Lung (tissue), 12 donors: ENCODE results near the gene USP31. TPM values are rescaled to one million over a fixed set of nuclear protein-coding genes. Genes with fewer than 3 reads are reported as not detected.

Experiments
- ATAC-seq: fragments of 200-7000 bp; cut with Tn5 transposase; one replicate; pipeline ENCODE4 v1.9.1; 2020; ENCODE audit warnings: moderate number of reproducible peaks; ENCODE audit not compliant: insufficient read depth, low FRiP score
- DNase-seq, 3 donors: peaks; one replicate each; pipeline ENCODE4 v3.0.0-alpha.2; 2013 to 2017
- H3K27ac ChIP-seq, 2 donors: one replicate each; pipeline ENCODE4 v1.5.1; 2013; ENCODE audit warnings: mild to moderate bottlenecking in 2 of 2, moderate library complexity in 2 of 2, control low read depth in 1 of 2, inconsistent platforms in 1 of 2, low read depth in 1 of 2, low read length in 1 of 2
- H3K27me3 ChIP-seq, 3 donors: one replicate each; pipeline ENCODE4 v1.5.1; 2013; ENCODE audit warnings: low read length in 2 of 3; ENCODE audit not compliant: control insufficient read depth in 3 of 3, insufficient read depth in 3 of 3
- H3K36me3 ChIP-seq, 4 donors: one replicate each; pipeline ENCODE4 v1.5.1; 2013; ENCODE audit warnings: low read length in 4 of 4, mild to moderate bottlenecking in 1 of 4, moderate library complexity in 1 of 4; ENCODE audit not compliant: control insufficient read depth in 4 of 4, insufficient read depth in 4 of 4
- H3K4me1 ChIP-seq, 5 donors: one replicate each; pipeline ENCODE4 v1.5.1; 2013; ENCODE audit warnings: low read length in 5 of 5, mild to moderate bottlenecking in 2 of 5, moderate library complexity in 1 of 5; ENCODE audit not compliant: control insufficient read depth in 5 of 5, insufficient read depth in 5 of 5
- H3K4me3 ChIP-seq: one replicate; pipeline ENCODE4 v1.5.1; 2013; ENCODE audit warnings: mild to moderate bottlenecking, control low read depth, moderate library complexity
- H3K9ac ChIP-seq, 2 donors: one replicate each; pipeline ENCODE4 v1.5.1; 2013; ENCODE audit warnings: low read length in 2 of 2, control low read depth in 1 of 2; ENCODE audit not compliant: insufficient read depth in 1 of 2
- H3K9me3 ChIP-seq, 4 donors: one replicate each; pipeline ENCODE4 v1.5.1; 2013; ENCODE audit warnings: low read length in 3 of 4, mild to moderate bottlenecking in 1 of 4, moderate library complexity in 1 of 4; ENCODE audit not compliant: control insufficient read depth in 4 of 4, insufficient read depth in 3 of 4
- CTCF ChIP-seq: IDR thresholded peaks from 2 replicates; pipeline ENCODE4 v1.5.1; 2012; ENCODE audit warnings: mild to moderate bottlenecking; ENCODE audit errors: control extremely low read depth, extremely low read depth
- WGBS, 2 donors: extraction: QIAGEN DNeasy Blood & Tissue Kit; methylation state at CpG; one replicate each; pipeline ENCODE4 v1.1.7; 2013; 5-methylcytosine and 5-hydroxymethylcytosine counted together
- polyA plus RNA-seq, 2 donors: library from polyadenylated mRNA; stranded (reverse); fragments of 200-250 nt; gene quantifications; one replicate each; pipeline ENCODE4 v1.2.1, GENCODE V29; 2013
- total RNA-seq, 2 donors: library from RNA; depleted of rRNA in 1 of 2; stranded (reverse); fragments of >200 nt in 1 of 2; gene quantifications; one replicate each; pipeline ENCODE4 v1.2.1, GENCODE V29; 2014 to 2021
- donor health status: control.
- donor health status: control.
- donor health status: Bipolar disorder and iron deficiency.
- donor health status: healthy.
- donor health status: DM: yes; HTN: yes; CAD: no.

USP31 gene
- total and polyA plus RNA-seq, 4 donors = 3.4 to 26.3 (median 10.0) TPM

GRCh38 chr16:23085949-23086348, 63.3 kb downstream of the USP31 start:
- Histone ChIP-seq H3K36me3 (peaks cover 0 to 26% (median 6%) of the 10 kb centered on the region in 4 donors), H3K27ac (no peak overlapping the region), H3K9ac (no peak overlapping the region), H3K9me3 (no peaks in the 10 kb centered on the region), H3K4me3 (no peak overlapping the region), H3K27me3 (no peaks in the 10 kb centered on the region), H3K4me1 (peaks cover 0 to 6% (median 0%) of the 10 kb centered on the region in 5 donors)
- ATAC-seq (no peak), DNase-seq (no peak)
- no peak for TF ChIP-seq CTCF
- 73 to 83% methylated on average over 3 of the region's 3 CpGs for WGBS, 2 donors

GRCh38 chr16:23082161-23082788, 67.0 kb downstream of the USP31 start:
- H3K9ac ChIP-seq = no peak overlapping the region
- ATAC-seq (no peak), DNase-seq (no peak)
- H3K4me1 ChIP-seq = peaks cover 0 to 7% (median 0%) of the 10 kb centered on the region in 5 donors
- H3K27ac ChIP-seq = no peak overlapping the region
- 90 to 93% methylated on average over 9 of the region's 9 CpGs for WGBS, 2 donors
- TF ChIP-seq CTCF = no peak
- no peaks in the 10 kb centered on the region for H3K27me3 ChIP-seq
- H3K9me3 ChIP-seq = peaks cover 0 to 3% (median 0%) of the 10 kb centered on the region in 4 donors
- peaks cover 4 to 24% (median 8%) of the 10 kb centered on the region in 4 donors for H3K36me3 ChIP-seq
- no peak overlapping the region for H3K4me3 ChIP-seq

GRCh38 chr16:23081675-23082119, 67.6 kb downstream of the USP31 start:
- DNase-seq = no peak
- peaks cover 4 to 24% (median 7%) of the 10 kb centered on the region in 4 donors for H3K36me3 ChIP-seq

More at GRCh38 chr16:23081675-23082119, 67.6 kb downstream of the USP31 start:
- H3K27ac ChIP-seq = peak overlapping the region in 1 of 2 donors; percentile 28
- no peaks in the 10 kb centered on the region for H3K27me3 ChIP-seq
- 83 to 84% methylated on average over 6 of the region's 6 CpGs for WGBS, 2 donors
- H3K9ac ChIP-seq = no peak overlapping the region
- H3K9me3 ChIP-seq = peaks cover 0 to 3% (median 0%) of the 10 kb centered on the region in 4 donors
- peaks cover 0 to 7% (median 0%) of the 10 kb centered on the region in 5 donors for H3K4me1 ChIP-seq
- no peak overlapping the region for H3K4me3 ChIP-seq
- no peak for TF ChIP-seq CTCF
- ATAC-seq = no peak
